ENCODE measurements around the gene JAM3.

The JAM3 gene

DNA sequence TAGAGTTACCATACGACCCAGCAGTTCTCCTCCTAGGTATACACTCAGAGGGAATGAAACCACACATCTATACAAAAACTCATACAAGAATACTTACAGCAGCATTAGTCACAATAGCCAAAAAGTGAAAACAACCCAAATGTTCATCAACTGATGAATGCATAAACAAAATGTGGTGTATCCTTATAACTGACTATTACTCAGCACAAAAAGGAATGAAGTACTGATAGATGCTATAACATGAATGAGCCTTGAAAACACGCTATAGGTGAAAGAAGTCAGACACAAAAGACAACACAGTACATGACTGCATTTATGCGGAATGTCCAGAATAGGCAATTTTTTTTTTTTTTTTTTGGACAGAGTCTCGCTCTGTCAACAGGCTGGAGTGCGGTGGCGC, 131.8 kb downstream of the JAM3 start:
- TF ChIP-seq, protein P1, sequence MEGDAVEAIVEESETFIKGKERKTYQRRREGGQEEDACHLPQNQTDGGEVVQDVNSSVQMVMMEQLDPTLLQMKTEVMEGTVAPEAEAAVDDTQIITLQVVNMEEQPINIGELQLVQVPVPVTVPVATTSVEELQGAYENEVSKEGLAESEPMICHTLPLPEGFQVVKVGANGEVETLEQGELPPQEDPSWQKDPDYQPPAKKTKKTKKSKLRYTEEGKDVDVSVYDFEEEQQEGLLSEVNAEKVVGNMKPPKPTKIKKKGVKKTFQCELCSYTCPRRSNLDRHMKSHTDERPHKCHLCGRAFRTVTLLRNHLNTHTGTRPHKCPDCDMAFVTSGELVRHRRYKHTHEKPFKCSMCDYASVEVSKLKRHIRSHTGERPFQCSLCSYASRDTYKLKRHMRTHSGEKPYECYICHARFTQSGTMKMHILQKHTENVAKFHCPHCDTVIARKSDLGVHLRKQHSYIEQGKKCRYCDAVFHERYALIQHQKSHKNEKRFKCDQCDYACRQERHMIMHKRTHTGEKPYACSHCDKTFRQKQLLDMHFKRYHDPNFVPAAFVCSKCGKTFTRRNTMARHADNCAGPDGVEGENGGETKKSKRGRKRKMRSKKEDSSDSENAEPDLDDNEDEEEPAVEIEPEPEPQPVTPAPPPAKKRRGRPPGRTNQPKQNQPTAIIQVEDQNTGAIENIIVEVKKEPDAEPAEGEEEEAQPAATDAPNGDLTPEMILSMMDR (IDR thresholded peaks at IDR 0.05; ENCODE audit: low read depth, low read length), result no peak
- H3K4me1 ChIP-seq, result no peaks in the 10 kb centered on the region
- H3K9me3 ChIP-seq, result no peaks in the 10 kb centered on the region
- DNase-seq, result no peak
- H3K36me3 ChIP-seq, result peaks cover 79% of the 10 kb centered on the region
- no peak overlapping the region for H3K4me3 ChIP-seq (ENCODE audit: low read depth, low read length)
- H3K27me3 ChIP-seq, result no peaks in the 10 kb centered on the region
